GM03348 (cell line): ENCODE measurements around the gene TMEM45A.
"Not testable (repeated sequence)": the region's sequence is repeated elsewhere in the genome, so short reads cannot be mapped to it uniquely, and the experiment has no call there.

Source experiments
- DNase-seq: peaks from one replicate; pipeline ENCODE4 v3.0.0; 2012; ENCODE audit warnings: low spot score

Gene TMEM45A

DNA sequence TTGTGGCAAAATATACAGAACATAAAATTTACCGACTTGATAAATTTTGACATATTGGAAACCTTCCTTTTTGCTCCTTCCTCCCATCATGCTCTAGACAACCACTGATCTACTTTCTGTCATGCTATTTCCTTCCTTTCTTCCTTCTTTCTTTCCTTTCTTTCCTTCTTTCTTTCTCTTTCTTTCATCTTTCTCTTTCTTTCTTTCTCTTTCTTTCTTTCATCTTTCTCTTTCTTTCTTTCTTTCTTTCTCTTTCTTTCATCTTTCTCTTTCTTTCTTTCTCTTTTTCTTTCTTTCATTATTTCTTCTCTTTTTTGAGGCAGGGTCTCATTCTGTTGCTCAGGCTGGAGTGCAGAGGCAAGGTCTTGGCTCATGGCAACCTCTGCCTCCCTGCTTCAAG is 8.9 kb upstream of the TMEM45A start:
- DNase-seq, result no peak

DNA sequence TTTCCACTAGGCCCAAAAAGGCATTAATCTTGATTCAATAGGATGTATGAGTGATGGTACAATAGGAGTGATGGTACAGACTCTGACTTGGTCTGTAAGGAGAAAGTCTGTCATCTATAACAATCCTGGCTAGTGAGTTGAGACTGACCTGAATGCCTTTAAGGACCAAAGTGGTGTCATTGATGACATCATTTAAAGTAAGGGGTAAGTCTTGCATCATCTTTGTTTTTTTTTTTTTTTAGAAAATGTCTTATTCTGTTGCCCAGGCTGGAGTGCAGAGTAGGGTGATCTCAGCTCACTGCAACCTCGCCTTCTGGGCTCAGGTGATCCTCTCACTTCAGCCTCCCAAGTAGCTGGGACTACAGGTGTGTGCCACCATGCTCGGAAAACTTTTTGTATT is 5.6 kb upstream of the TMEM45A start:
- DNase-seq, result no peak

DNA sequence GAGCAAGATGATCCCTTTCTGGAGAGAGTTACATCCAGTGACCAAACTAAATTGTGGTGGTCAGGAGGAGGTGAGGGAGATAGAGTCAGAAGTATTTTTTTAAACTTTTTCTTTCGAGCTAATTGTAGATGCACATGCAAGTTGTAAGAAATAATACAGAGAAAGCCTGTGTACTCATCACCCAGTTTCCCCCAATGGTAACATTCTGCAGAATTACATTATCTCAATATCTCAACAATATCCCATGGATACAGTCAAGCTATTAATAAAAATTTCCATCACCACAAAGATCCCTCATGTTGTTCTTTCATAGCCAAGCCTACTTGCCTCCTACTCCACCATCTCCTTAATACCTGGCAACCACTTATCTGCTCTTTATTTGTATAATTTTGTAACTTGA is 3.3 kb upstream of the TMEM45A start:
- no peak for DNase-seq

DNA sequence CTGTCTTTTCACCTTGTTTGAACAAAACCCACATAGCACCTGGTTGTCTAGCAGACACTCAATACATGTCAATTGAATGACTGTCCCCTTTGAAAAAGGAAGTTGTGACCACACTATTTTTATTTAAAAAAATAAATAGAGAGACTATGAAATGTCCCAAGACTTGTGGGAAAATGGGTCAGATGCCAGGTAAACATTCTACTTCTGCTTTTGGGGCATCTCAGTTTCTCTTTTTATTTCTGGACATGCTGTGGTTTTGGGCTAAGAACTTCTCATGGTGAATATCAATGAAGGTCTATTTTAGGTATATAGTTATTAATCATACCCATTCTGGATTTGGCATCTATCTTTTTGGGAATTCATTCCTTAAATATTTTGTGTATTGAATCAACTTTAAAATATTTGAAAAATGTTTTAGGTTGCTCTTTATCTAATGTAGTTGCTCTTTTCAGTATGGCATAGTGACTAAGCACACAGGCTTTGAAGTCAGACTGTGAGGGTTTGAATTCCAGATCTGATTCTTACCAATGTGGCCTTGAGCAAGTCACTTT is 4.4 kb downstream of the TMEM45A start:
- DNase-seq, result peak; percentile 39

DNA sequence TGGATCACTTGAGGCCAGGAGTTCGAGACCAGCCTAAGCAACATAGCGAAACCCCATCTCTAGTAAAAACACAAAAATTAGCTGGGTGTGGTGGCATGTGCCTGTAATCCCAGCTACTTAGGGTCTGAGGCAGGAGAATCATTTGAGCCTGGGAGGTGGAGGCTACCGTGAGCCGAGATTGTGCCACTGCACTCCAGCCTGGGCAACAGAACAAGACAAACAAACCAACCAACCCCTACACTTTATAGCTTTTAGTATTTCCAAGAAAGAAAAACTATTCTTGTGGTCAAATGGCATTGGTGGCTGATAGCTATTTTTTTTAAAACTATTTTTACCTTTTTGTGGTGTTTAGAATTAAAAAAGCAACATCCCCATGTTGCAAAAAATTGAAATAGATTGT is 7.2 kb downstream of the TMEM45A start:
- no peak for DNase-seq

DNA sequence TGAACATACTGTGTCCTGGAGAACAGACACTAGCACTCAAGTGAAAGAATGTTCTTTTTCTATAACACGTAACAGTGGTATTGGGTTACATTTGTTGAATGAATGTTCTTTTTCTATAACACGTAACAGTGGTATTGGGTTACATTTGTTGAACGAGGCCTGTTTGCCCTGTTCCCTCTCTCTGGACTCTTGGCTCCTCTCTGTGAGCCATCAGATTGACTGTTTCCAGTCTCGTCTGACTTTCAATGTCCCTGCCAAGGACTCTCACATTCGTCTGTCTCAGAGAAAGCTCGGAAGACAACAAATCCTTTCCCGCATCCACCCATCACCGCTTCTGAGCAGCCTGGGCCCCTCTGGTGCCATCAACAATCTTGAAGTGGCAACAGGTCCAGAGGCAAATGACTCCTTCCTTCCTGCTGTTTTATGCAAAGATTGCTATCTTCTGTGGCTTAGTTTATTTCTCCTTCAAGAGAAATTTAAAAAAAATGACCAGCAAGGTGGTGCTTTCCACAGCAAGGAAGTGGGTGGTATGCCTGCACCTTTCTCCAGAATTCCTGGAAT is 8.0 kb downstream of the TMEM45A start:
- no peak for DNase-seq

DNA sequence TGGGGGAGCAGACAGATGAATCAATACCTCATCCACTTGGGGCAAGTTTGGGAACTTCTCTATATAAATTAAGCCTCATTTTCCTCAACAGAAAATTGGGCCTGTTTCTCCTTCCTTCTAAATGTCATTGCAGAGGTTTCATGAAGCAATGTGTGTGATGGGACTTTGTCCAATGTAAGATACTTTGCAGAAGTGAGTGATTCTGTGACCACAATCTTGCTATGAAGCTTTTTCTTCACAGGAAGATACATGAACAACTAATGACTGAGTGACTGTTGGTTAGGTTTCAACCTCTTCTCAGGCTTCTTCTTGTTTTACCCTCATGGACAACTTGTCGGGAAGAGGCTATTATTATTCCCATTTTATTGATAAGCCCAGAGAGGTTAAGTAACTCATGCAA is 11.0 kb downstream of the TMEM45A start:
- DNase-seq, result no peak

DNA sequence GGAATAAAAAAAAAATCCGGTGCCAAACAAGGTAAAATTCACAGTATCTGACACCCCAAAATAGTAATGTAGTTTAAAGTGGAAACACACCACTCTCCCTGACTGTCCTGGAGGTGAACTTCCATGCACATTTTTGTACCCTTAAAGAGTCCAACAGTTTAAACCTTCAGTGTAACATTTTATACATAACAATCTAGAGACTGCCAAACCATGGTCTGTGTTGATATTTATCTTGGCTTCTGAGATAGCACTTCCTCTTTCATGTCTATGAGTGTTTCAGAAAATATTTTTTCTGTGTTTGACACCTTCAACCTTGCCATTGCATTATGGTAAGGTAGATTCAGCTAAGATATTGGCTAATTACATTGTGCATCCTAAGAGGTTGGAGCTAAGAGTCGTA is 13.9 kb downstream of the TMEM45A start:
- DNase-seq, result no peak

DNA sequence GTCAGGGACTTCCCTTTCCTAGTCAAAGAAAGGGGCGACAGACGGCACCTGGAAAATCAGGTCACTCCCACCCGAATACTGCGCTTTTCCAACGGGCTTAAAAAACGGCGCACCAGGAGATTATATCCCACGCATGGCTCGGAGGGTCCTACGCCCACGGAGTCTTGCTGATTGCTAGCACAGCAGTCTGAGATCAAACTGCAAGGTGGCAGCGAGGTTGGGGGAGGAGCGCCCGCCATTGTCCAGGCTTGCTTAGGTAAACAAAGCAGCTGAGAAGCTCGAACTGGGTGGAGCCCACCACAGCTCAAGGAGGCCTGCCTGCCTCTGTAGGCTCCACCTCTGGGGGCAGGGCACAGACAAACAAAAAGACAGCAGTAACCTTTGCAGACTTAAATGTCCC is 17.4 kb downstream of the TMEM45A start:
- not testable (repeated sequence) for DNase-seq

DNA sequence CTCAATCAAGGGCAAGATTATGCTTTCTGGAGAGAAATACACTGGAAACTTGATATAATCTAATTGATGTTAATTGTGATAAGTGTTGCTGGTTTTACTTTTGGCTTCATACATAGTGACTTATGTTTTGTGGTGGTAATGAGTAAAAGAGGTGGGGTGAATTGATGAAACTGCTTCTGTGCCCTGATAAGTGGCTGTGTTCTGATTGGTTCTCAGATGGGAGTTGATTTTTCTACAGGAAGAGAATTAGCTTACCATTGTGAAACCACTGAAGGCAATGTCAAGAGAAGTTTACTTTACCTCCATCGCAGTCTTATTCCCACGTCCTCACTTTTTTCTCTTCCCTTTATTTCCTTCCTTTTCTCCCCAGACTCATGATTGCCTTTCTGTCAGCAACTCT is 23.8 kb downstream of the TMEM45A start:
- DNase-seq, result no peak

DNA sequence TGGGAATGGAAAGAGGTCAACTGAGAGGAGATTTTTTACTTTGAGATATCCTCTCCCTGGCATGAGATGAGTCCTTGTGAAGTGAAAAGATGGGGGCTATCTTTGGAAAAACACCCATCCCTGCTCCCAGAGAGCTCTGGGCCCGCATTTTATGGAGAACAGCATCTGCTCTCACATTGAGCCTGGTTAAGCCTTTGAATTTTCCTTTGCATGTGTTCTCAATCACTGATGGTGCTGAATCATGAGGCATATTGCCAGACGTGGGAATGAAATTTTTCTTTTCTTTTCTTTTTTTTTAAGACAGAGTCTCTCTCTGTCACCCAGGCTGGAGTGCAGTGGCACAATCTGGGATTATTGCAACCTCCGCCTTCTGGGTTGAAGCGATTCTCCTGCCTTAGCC is 24.4 kb downstream of the TMEM45A start:
- peak; percentile 65 for DNase-seq

DNA sequence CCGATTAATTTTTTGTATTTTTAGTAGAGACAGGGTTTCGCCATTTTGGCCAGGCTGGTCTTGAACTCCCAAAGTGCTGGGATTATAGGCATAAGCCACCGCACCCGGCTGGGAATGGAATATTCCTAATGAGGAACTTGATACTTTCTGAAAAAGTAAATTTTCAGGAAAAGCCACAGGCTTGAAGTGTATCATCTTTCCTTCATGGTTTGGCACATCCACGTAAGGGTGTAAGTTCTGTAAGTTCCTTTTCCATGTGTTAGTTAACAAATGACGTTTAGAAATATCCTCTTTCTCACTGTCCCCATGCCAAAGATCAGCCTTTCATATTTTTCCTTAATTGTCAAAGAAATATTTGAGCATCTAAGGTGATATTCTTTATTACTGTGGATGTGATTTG is 24.9 kb downstream of the TMEM45A start:
- DNase-seq, result no peak

DNA sequence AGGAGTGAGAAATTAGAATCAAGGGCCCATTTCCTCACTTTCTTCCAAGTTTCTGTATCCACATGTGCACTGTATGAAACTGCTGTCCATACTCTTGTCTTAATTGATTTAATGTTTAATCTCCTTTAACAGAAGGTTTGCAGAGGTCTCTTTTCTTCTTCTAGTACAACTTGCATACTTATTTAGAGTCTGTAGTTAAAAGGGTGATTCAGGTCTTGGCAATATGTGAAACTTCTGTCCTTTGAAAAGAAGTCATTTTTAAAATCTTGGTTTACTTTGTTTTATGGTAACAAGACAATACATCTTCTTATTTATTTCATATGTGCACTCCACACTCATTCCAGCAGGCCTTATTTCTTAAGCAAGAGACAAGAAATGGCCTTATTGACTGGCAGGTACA is 25.8 kb downstream of the TMEM45A start:
- no peak for DNase-seq

DNA sequence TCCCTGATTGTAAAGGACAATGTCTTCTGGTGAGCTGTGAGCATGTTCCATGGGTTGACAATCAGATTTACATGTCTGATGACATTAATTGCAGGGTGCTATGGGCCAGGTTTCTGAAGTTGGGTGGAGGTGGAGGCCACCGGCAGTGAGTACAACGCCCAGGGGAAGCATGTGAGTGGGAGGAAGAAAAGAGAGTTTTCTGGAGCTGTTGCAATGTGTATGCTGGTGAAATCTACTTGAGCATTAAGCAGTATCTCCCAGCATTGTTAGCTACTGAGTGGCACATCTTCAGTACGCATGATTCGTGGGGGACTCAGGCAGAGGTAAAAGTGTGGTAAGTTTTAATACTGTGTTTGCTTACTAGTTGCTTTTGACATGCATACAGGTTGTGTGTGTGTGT is 26.6 kb downstream of the TMEM45A start:
- peak; percentile 47 for DNase-seq

DNA sequence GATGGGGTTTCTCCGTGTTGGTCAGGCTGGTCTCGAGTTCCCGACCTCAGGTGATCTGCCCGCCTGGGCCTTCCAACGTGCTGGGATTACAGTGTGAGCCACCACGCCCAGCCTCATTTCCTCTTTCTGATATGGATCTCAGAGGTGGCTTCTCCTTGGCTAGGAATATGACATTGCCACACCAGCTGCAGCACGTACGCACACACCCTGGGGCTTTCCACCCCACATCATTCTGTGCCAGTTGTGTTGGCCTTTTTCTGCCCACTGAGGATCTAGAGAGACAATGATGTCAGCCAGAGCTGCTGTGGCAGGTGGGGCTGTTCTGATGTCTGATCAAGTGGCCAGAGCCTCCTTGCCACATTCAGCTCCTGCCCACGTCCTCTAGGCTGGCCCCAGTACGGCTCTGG is 29.0 kb downstream of the TMEM45A start:
- no peak for DNase-seq

DNA sequence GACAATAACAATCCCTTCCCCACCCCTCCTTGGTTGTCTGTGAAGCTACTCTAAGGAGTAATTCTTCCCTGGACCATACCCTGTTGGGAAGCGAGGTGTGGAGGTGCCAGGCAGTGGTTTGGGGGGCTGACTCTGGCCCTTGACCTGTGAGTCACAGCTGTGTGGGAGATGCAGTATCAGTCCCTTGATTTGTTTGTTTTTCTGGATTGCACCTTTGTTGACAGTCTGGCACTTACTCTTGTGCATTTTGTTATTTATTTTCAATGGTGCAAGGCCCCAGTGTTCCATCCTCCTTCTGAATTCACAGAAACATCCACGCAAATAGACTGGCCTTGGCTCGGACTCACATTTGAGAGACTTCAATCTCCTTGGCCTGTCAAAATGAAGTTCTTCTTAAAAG is 29.7 kb downstream of the TMEM45A start:
- no peak for DNase-seq

DNA sequence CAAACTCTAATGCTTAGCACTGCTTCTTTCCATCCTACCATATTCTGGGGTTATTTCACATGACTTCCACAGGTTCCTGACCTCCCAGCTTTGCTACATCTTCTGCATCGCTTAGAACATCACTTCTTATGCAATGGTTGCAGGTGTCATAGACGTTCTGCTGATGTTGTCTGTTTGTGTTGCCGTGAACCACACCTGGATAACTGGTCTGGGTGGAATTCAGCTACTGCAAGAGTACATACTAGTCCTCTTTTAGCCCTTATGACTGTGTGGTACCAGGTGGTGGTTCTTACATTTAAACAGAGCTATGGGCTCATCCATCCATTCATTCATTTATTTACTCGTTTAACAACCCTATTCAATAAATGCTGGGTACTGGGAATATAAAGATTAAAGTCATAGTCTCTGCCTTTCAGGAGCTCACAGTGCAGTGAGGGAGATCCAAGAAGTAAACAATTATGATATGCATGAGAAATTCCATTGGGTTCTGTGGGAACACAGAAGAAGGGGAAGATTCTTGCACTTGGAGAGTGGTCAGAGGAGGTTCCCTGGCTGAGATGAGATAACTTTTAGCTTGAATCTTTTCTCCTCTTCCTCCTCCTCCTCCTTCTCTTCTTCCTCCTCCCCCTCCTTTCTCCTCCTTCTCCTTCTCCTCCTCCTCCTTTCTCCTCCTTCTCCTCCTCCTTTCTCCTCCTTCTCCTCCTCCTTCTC is 30.8 kb downstream of the TMEM45A start:
- DNase-seq, result no peak

DNA sequence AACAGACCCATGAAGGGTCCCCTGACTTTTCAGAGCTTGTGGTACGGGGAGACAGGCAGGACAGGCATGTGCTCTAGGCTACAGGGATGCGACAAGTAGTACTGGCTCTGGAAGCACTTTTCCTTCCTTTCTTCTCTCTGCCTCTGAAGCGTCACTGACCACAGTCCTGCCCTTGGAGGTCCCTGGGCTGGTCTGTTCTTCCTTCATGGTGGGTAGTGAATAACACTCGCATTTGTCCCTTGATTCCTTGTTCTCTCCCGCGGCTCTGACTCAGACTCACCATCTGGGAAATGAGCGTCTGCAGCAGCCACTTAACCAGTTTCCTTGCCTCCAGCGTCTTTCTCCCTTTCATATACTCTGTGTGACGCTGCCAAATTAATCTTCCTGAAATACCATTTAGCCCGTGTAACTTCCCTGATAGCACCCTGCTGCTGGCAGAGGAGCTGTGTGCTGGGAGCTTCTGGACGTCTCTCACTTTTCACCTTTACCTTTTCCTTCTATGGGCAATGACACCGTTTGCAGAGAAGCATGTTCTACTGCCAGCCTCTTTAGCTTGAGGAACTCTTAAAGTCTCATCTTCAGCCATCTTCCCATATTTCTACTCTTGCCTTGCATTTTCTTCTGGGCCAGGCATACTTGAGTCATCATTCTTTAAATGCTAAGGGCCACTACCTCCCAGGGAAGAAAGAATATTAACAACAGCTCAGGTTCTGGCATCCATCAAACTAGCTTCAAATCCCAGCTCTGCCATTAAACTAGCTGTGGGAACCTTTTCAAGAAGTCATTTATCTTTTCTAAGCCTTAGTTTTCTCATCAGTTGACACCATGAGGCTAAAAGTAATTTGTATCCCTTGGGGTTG is 33.6 kb downstream of the TMEM45A start:
- DNase-seq, result peak; percentile 56

DNA sequence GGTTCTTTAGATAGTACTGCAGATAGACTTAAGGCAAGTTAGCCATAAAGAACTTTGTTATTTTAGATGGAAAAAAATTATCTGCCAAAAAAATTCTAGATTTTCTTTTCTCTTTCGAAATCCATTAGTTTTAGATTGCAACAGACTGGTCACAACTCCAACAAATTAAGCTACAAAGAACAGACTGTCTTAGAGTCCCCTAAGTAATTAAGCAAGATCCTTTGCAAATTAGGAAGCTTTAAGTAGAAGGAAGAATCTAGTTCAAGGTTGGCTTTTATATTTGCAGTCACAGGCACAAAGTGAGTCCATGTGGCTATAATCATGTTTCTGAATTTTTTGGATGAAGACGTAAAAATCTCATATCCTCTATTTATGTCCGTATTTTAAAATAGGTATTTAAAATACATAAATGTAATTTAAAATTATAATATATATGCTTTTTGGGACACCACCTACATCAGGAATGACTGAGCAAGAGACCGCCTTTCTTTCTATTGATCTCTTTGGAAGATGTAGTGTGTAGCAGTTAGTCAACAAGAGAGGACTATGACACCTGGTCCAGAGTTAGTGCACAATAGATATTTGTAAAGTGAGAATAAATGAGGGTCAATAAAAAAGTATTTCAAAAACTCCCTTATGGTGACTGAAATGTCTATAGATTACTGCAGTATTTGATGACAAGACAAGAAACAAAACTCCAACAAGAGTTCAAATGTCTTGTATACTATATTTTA is 34.4 kb downstream of the TMEM45A start:
- DNase-seq, result peak; percentile 16

DNA sequence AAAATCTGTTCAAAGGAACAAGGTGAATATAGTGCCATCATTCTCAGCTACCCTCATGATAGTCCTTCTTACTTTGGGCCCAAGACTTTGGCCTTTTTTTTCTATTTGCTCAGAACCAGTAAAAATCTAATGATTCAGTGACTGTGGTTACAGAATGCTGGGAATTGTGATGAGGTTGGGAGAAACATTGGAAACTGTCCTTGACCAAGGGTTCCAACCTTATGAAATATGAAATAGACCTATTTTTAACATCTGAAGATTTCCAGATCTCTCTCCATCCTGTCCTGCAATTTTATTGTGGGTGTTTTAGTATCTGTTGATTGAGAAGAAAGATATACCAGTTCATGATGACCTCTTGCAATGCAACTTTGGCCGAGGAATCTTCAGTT is 34.9 kb downstream of the TMEM45A start:
- no peak for DNase-seq

DNA sequence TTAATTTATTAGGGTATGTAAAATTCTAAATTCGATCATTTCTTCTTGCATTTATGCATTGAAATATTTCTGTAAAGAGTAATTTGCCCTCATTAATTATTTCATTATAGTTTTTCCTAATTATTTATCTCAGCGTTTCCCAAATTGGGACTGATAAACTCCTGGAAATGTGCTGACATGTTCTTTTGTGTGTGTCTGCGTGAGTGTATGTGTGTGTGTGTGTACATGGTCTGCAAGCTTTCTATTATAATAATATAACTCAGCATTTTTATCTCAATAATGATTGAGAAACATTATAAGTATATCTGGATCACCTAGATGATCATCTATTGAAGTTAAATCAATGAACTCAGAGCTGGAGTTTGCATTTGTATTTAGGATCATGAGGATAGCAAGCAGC is 38.7 kb downstream of the TMEM45A start:
- DNase-seq, result no peak

DNA sequence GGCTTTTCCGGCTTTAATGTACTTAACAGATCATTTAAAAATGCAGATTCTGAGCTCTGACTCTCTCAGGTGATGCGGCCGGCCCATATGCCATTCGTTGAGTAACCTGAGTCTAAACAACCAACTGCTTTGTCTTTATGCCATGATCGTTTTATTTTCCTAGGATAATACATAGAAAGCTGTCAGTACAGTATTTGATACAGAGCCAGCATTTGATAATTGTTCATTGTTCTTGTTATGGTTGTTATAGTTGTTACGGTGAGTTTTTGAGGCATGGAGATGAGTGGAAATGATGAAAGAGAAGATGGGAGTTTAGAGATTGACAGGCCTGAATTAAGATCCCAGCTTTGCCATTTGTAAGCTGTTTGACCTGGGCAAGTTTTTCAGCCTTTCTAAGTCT is 40.0 kb downstream of the TMEM45A start:
- no peak for DNase-seq
